ENCODE results near the gene LKAAEAR1. TPM values are rescaled to one million over a fixed set of nuclear protein-coding genes. Genes with fewer than 3 reads are reported as not detected.

The LKAAEAR1 gene
- total and polyA plus RNA-seq, 2 experiments from 2014 or later: 1.8 TPM; not detected in 1

GRCh38 chr20:64078934-64079272, 5.3 kb downstream of the LKAAEAR1 start:
- Histone ChIP-seq H4K20me1 (replicated peaks; ENCODE audit: insufficient read depth) (no peaks in the 10 kb centered on the region), H3K9me2 (ENCODE audit: insufficient read depth) (no peaks in the 10 kb centered on the region), H3K4me1 (ENCODE audit: insufficient read depth) (peaks cover 22% of the 10 kb centered on the region; the same call in 1 of the 2 replicates), H2AFZ (no peak overlapping the region), H3K4me2 (peak overlapping the region; percentile 88), H3K79me2 (replicated peaks; ENCODE audit: insufficient read depth) (no peaks in the 10 kb centered on the region), H3K36me3 (ENCODE audit: insufficient read depth) (no peaks in the 10 kb centered on the region), H3K4me3 (peak overlapping the region; percentile 75), H3K27ac (ENCODE audit: low read depth) (no peak overlapping the region), H3F3A (replicated peaks; ENCODE audit: low read depth) (0 out of 2 replicates have a peak, but pooled peaks cover 5% of the 10 kb centered on the region), H3K27me3 (ENCODE audit: insufficient read depth) (peaks cover 30% of the 10 kb centered on the region)
- Mint-ChIP-seq H3K9me3 (no peaks in the 10 kb centered on the region), H3K27me3 (ENCODE audit: insufficient read depth, low read depth, poor library complexity) (peaks cover 34% of the 10 kb centered on the region), H3K4me1 (peaks cover 29% of the 10 kb centered on the region; the same call in 2 of the 3 replicates), H3K27ac (no peak overlapping the region), H3K36me3 (ENCODE audit: low read depth) (no peaks in the 10 kb centered on the region), H3K4me3 (peak overlapping the region; percentile 68)
- ATAC-seq (no peak), DNase-seq (ENCODE audit: low spot score) (no peak)
- TF ChIP-seq, protein P1, sequence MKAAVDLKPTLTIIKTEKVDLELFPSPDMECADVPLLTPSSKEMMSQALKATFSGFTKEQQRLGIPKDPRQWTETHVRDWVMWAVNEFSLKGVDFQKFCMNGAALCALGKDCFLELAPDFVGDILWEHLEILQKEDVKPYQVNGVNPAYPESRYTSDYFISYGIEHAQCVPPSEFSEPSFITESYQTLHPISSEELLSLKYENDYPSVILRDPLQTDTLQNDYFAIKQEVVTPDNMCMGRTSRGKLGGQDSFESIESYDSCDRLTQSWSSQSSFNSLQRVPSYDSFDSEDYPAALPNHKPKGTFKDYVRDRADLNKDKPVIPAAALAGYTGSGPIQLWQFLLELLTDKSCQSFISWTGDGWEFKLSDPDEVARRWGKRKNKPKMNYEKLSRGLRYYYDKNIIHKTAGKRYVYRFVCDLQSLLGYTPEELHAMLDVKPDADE (IDR thresholded peaks at IDR 0.05): no peak
- TF ChIP-seq EZH2 (IDR thresholded peaks at IDR 0.05; ENCODE audit: low read depth, unreplicated experiment): no peak
- no peak for TF ChIP-seq JUNB (IDR thresholded peaks at IDR 0.05; ENCODE audit: unreplicated experiment)
- no peak for TF ChIP-seq EZH2phosphoT487 (IDR thresholded peaks at IDR 0.05; ENCODE audit: unreplicated experiment)
- TF ChIP-seq STAT1 (IDR thresholded peaks at IDR 0.05; ENCODE audit: unreplicated experiment): no peak
- TF ChIP-seq, protein P2, sequence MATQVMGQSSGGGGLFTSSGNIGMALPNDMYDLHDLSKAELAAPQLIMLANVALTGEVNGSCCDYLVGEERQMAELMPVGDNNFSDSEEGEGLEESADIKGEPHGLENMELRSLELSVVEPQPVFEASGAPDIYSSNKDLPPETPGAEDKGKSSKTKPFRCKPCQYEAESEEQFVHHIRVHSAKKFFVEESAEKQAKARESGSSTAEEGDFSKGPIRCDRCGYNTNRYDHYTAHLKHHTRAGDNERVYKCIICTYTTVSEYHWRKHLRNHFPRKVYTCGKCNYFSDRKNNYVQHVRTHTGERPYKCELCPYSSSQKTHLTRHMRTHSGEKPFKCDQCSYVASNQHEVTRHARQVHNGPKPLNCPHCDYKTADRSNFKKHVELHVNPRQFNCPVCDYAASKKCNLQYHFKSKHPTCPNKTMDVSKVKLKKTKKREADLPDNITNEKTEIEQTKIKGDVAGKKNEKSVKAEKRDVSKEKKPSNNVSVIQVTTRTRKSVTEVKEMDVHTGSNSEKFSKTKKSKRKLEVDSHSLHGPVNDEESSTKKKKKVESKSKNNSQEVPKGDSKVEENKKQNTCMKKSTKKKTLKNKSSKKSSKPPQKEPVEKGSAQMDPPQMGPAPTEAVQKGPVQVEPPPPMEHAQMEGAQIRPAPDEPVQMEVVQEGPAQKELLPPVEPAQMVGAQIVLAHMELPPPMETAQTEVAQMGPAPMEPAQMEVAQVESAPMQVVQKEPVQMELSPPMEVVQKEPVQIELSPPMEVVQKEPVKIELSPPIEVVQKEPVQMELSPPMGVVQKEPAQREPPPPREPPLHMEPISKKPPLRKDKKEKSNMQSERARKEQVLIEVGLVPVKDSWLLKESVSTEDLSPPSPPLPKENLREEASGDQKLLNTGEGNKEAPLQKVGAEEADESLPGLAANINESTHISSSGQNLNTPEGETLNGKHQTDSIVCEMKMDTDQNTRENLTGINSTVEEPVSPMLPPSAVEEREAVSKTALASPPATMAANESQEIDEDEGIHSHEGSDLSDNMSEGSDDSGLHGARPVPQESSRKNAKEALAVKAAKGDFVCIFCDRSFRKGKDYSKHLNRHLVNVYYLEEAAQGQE (IDR thresholded peaks at IDR 0.05; ENCODE audit: unreplicated experiment): no peak
- no peak for TF ChIP-seq POLR2AphosphoS5 (IDR thresholded peaks at IDR 0.05; ENCODE audit: low read depth)
- no peak for TF ChIP-seq NANOG (IDR thresholded peaks at IDR 0.05; ENCODE audit: borderline replicate concordance)
- no peak for TF ChIP-seq CREB1 (CRISPR knock-in tag; IDR thresholded peaks at IDR 0.05; ENCODE audit: low read depth)
- TF ChIP-seq ZNF331 (CRISPR knock-in tag; IDR thresholded peaks at IDR 0.05; ENCODE audit: low read depth): no peak
- TF ChIP-seq ZNF462 (CRISPR knock-in tag; IDR thresholded peaks at IDR 0.05): no peak
- no peak for TF ChIP-seq ZNF114 (CRISPR knock-in tag; IDR thresholded peaks at IDR 0.05)
- TF ChIP-seq CTCF (conservative IDR thresholded peaks at IDR 0.05; ENCODE audit: low read depth in 2 of 2): no peak
